Measurements from ENCODE around the gene MAPK1. TPM values are rescaled to one million over a fixed set of nuclear protein-coding genes. Genes with fewer than 3 reads are reported as not detected.

The MAPK1 gene
- total RNA-seq, 1 donor from 2014 or later: 148 TPM

DNA sequence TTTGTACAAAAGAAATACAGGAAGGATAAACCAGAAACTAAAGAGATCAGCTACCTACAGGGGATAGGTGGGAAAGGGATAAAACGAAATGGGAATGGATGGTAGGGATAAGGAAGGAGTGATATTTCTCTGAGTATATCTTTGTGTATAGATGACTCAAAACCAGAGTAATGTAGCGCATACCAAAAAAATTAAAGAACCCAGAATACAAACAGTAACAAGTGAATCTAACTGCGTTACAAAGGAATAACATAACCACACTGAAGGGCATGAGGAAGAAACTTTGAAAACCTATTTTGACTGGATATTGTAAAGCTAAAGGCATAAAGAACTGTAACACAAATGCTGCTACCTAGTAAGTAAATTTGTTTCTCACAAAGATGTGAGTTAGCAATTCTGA, 37.9 kb downstream of the MAPK1 start:
- Histone ChIP-seq H3K79me2 (ENCODE audit: insufficient read depth, low read length) (peaks cover 97% of the 10 kb centered on the region), H3K4me2 (ENCODE audit: low read length) (no peak overlapping the region), H3K27ac (ENCODE audit: low read depth, low read length) (no peak overlapping the region), H3K4me3 (ENCODE audit: insufficient read depth, low read depth, low read length) (no peak overlapping the region), H2AFZ (ENCODE audit: low read depth, low read length) (no peak overlapping the region), H3K9ac (ENCODE audit: low read length) (no peak overlapping the region), H4K20me1 (ENCODE audit: insufficient read depth, low read length) (peaks cover 88% of the 10 kb centered on the region), H3K27me3 (ENCODE audit: insufficient read depth, low read length) (no peaks in the 10 kb centered on the region), H3K36me3 (ENCODE audit: insufficient read depth, low read length) (no peaks in the 10 kb centered on the region), H3K9me3 (ENCODE audit: insufficient read depth, low read depth, low read length) (no peaks in the 10 kb centered on the region), H3K4me1 (ENCODE audit: insufficient read depth, low read length) (peaks cover 5% of the 10 kb centered on the region)
- TF ChIP-seq CTCF (IDR thresholded peaks at IDR 0.05; ENCODE audit: insufficient read depth, low read depth, low read length) (no peak), EZH2 (IDR thresholded peaks at IDR 0.05; ENCODE audit: insufficient read depth, low read length) (no peak)
- Mint-ChIP-seq H3K36me3 (ENCODE audit: low read depth, unreplicated experiment) (no peaks in the 10 kb centered on the region), H3K4me1 (ENCODE audit: low read depth, unreplicated experiment) (peaks cover 31% of the 10 kb centered on the region), H3K27ac (ENCODE audit: unreplicated experiment) (no peak overlapping the region), H3K27me3 (ENCODE audit: low read depth, unreplicated experiment) (no peaks in the 10 kb centered on the region), H3K4me3 (ENCODE audit: unreplicated experiment) (no peak overlapping the region), H3K9me3 (ENCODE audit: unreplicated experiment) (no peaks in the 10 kb centered on the region)
- DNase-seq (ENCODE audit: low read depth) (peak; percentile 13), FAIRE-seq (no peak)

DNA sequence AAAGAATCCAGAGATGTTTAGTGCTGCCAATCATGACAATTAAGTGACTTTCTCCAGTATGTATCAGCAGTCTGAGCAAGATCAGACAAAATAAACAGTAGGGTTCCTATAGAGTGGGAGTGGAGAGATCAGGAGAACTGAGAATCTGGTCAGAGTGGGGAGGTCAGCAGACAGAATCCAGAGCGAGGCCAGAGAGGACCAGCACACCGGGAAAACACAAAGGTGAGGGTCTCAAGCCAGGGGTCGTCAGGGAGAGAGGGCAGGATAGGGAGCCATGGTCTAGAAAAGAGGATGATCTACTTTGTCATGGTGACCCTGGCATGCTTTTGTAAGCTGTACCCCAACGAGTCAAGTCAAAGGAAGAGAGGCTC, 39.2 kb downstream of the MAPK1 start:
- H3K9ac ChIP-seq (ENCODE audit: low read length): no peak overlapping the region
- peaks cover 97% of the 10 kb centered on the region for H4K20me1 ChIP-seq (ENCODE audit: insufficient read depth, low read length)
- no peak overlapping the region for H2AFZ ChIP-seq (ENCODE audit: low read depth, low read length)
- Mint-ChIP-seq H3K27me3 (ENCODE audit: low read depth, unreplicated experiment) (no peaks in the 10 kb centered on the region), H3K27ac (ENCODE audit: unreplicated experiment) (peak overlapping the region; percentile 21), H3K4me3 (ENCODE audit: unreplicated experiment) (no peak overlapping the region), H3K4me1 (ENCODE audit: low read depth, unreplicated experiment) (peaks cover 39% of the 10 kb centered on the region), H3K9me3 (ENCODE audit: unreplicated experiment) (no peaks in the 10 kb centered on the region), H3K36me3 (ENCODE audit: low read depth, unreplicated experiment) (no peaks in the 10 kb centered on the region)
- no peak overlapping the region for H3K4me2 ChIP-seq (ENCODE audit: low read length)
- H3K27me3 ChIP-seq (ENCODE audit: insufficient read depth, low read length): no peaks in the 10 kb centered on the region
- peaks cover 97% of the 10 kb centered on the region for H3K79me2 ChIP-seq (ENCODE audit: insufficient read depth, low read length)
- H3K4me3 ChIP-seq (ENCODE audit: insufficient read depth, low read depth, low read length): no peak overlapping the region
- DNase-seq (ENCODE audit: low read depth) (no peak), FAIRE-seq (no peak)
- TF ChIP-seq CTCF (IDR thresholded peaks at IDR 0.05; ENCODE audit: insufficient read depth, low read depth, low read length): no peak
- no peak for TF ChIP-seq EZH2 (IDR thresholded peaks at IDR 0.05; ENCODE audit: insufficient read depth, low read length)
- no peak overlapping the region for H3K27ac ChIP-seq (ENCODE audit: low read depth, low read length)
- no peaks in the 10 kb centered on the region for H3K36me3 ChIP-seq (ENCODE audit: insufficient read depth, low read length)
- no peaks in the 10 kb centered on the region for H3K9me3 ChIP-seq (ENCODE audit: insufficient read depth, low read depth, low read length)
- H3K4me1 ChIP-seq (ENCODE audit: insufficient read depth, low read length): peaks cover 12% of the 10 kb centered on the region

- DNase-seq (ENCODE audit: low read depth) (no peak), FAIRE-seq (no peak)
- H3K36me3 Mint-ChIP-seq (ENCODE audit: low read depth, unreplicated experiment): no peaks in the 10 kb centered on the region
- Histone ChIP-seq H2AFZ (ENCODE audit: low read depth, low read length) (no peak overlapping the region), H3K9ac (ENCODE audit: low read length) (no peak overlapping the region), H3K27me3 (ENCODE audit: insufficient read depth, low read length) (no peaks in the 10 kb centered on the region), H3K27ac (ENCODE audit: low read depth, low read length) (no peak overlapping the region), H3K36me3 (ENCODE audit: insufficient read depth, low read length) (no peaks in the 10 kb centered on the region), H3K4me3 (ENCODE audit: insufficient read depth, low read depth, low read length) (no peak overlapping the region), H3K79me2 (ENCODE audit: insufficient read depth, low read length) (peaks cover 97% of the 10 kb centered on the region), H4K20me1 (ENCODE audit: insufficient read depth, low read length) (peaks cover 97% of the 10 kb centered on the region), H3K9me3 (ENCODE audit: insufficient read depth, low read depth, low read length) (no peaks in the 10 kb centered on the region), H3K4me2 (ENCODE audit: low read length) (no peak overlapping the region), H3K4me1 (ENCODE audit: insufficient read depth, low read length) (peaks cover 12% of the 10 kb centered on the region)
- H3K27me3 Mint-ChIP-seq (ENCODE audit: low read depth, unreplicated experiment): no peaks in the 10 kb centered on the region
- H3K4me3 Mint-ChIP-seq (ENCODE audit: unreplicated experiment): no peak overlapping the region
- H3K9me3 Mint-ChIP-seq (ENCODE audit: unreplicated experiment): no peaks in the 10 kb centered on the region
- no peak overlapping the region for H3K27ac Mint-ChIP-seq (ENCODE audit: unreplicated experiment)
- no peak for TF ChIP-seq CTCF (IDR thresholded peaks at IDR 0.05; ENCODE audit: insufficient read depth, low read depth, low read length)
- TF ChIP-seq EZH2 (IDR thresholded peaks at IDR 0.05; ENCODE audit: insufficient read depth, low read length): no peak
- peaks cover 38% of the 10 kb centered on the region for H3K4me1 Mint-ChIP-seq (ENCODE audit: low read depth, unreplicated experiment)
Observed at GRCh38 chr22:21827628-21828267, 39.7 kb downstream of the MAPK1 start.
